Thyroid gland (tissue), 4 donors: Measurements from ENCODE around the gene MNX1. TPM values are rescaled to one million over a fixed set of nuclear protein-coding genes. Genes with fewer than 3 reads are reported as not detected.

Experiments used
- DNase-seq, 2 donors: peaks; one replicate each; pipeline ENCODE4 v3.0.0-alpha.2; 2019
- H3K27ac ChIP-seq, 3 donors: fragments of 200-600 bp; sonication (generic); 1 replicate in 2 of 3; 2 replicates in 1 of 3; pipeline ENCODE4 v1.5.1; 2016 to 2019; ENCODE audit warnings: mild to moderate bottlenecking in 1 of 3, moderate library complexity in 1 of 3
- H3K27me3 ChIP-seq: fragments of 200-600 bp; sonication (generic); one replicate; pipeline ENCODE4 v1.5.1; 2019
- H3K36me3 ChIP-seq, 2 donors: fragments of 200-600 bp; sonication (generic); one replicate each; pipeline ENCODE4 v1.5.1; 2016 to 2019
- H3K4me1 ChIP-seq, 2 donors: fragments of 200-600 bp; sonication (generic); one replicate each; pipeline ENCODE4 v1.5.1; 2017 to 2019
- H3K4me3 ChIP-seq, 3 donors: fragments of 200-600 bp; sonication (generic); replicated peaks in 1 of 3; 1 replicate in 2 of 3; 2 replicates in 1 of 3; pipeline ENCODE4 v1.5.1; 2016; ENCODE audit warnings: mild to moderate bottlenecking in 1 of 3
- H3K9me3 ChIP-seq: fragments of 200-600 bp; sonication (generic); one replicate; pipeline ENCODE4 v1.5.1; 2017
- POLR2A ChIP-seq, 2 donors: fragments of 450-650 bp; IDR thresholded peaks; one replicate each; pipeline ENCODE4 v1.6.1; 2017; ENCODE audit warnings: antibody characterized with exemption in 2 of 2, mild to moderate bottlenecking in 2 of 2, moderate library complexity in 1 of 2
- WGBS, 2 donors: methylation state at CpG; one replicate each; pipeline ENCODE4 v1.1.5; 2017; 5-methylcytosine and 5-hydroxymethylcytosine counted together
- intact Hi-C: fragments of 100-400 bp; cut with DNase I; formaldehyde crosslinking; loops from one replicate; pipeline ENCODE4 v1.15.1; 2023
- total RNA-seq, 4 donors: library from RNA; depleted of rRNA; stranded (reverse); fragments of >200 nt; gene quantifications; one replicate each; pipeline ENCODE4 v1.2.3, GENCODE V29; 2016
- TF ChIP-seq, protein P1 (sequence below), 6 experiments: fragments of 200-600 bp in 3 of 6; fragments of 450-650 bp in 3 of 6; sonication (generic) in 3 of 6; IDR thresholded peaks; one replicate each; pipeline ENCODE4 v1.5.1; 2016 to 2019; ENCODE audit warnings: antibody characterized with exemption in 6 of 6, mild to moderate bottlenecking in 2 of 6, inconsistent platforms in 1 of 6, moderate library complexity in 1 of 6

The MNX1 gene
- total RNA-seq, 4 donors from 2014 or later, result not detected

DNA sequence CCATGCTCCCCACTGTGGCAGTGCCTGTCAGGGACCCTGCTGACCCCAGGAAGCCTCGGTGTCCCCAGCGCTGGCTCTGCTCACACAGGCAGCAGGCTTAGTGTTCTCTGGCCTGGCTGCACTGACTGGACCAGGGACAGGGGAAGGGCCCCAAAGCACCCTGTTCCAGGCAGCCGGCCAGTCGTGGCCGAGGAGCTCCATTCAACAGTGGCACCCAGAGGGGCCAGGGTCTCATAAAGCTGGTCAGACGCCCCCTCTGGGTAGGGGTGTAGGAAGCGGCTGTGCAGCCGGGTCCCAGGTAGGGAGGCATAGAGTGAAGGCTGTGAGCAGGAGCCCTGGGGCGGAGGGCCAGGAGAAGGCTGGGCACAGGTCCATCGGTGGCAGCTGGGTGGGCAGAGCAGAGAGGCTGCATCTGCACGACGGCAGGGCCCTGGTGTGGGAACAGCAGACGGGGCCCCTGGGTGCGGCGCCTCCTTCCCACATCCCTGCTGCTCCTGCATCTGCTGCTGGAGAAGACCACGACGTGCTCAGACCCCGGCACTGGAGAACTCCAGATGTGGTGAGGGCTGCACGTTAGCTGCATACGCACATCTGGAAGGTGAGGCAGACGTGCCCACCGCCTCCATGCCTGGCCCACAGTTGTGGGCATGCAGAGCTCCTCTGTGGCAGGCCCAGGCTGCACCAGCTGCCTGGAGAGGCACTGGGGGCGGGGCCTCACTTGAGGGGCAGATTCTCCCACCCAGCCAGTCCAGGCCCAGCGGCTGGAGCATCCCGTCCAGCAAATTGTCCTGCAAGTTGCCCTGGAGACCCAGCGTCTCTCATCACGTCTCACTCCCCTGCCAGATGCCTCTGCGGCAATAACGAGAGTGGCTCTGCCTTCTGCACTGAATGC lies 25.1 kb downstream of the MNX1 start:
- DNase-seq, result no peak
- no peak overlapping the region for H3K27ac ChIP-seq
- intact Hi-C loops, result no loop called here
- no peaks in the 10 kb centered on the region for H3K27me3 ChIP-seq
- H3K9me3 ChIP-seq, result no peaks in the 10 kb centered on the region
- H3K4me3 ChIP-seq, result no peak overlapping the region
- WGBS, 2 donors, result 81 to 91% methylated on average over 18 to 25 of the region's 29 CpGs
- TF ChIP-seq POLR2A (IDR thresholded peaks at IDR 0.05), result no peak
- TF ChIP-seq, protein P1, sequence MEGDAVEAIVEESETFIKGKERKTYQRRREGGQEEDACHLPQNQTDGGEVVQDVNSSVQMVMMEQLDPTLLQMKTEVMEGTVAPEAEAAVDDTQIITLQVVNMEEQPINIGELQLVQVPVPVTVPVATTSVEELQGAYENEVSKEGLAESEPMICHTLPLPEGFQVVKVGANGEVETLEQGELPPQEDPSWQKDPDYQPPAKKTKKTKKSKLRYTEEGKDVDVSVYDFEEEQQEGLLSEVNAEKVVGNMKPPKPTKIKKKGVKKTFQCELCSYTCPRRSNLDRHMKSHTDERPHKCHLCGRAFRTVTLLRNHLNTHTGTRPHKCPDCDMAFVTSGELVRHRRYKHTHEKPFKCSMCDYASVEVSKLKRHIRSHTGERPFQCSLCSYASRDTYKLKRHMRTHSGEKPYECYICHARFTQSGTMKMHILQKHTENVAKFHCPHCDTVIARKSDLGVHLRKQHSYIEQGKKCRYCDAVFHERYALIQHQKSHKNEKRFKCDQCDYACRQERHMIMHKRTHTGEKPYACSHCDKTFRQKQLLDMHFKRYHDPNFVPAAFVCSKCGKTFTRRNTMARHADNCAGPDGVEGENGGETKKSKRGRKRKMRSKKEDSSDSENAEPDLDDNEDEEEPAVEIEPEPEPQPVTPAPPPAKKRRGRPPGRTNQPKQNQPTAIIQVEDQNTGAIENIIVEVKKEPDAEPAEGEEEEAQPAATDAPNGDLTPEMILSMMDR (IDR thresholded peaks at IDR 0.05), result no peak
- H3K36me3 ChIP-seq, result no peaks in the 10 kb centered on the region
- no peaks in the 10 kb centered on the region for H3K4me1 ChIP-seq

DNA sequence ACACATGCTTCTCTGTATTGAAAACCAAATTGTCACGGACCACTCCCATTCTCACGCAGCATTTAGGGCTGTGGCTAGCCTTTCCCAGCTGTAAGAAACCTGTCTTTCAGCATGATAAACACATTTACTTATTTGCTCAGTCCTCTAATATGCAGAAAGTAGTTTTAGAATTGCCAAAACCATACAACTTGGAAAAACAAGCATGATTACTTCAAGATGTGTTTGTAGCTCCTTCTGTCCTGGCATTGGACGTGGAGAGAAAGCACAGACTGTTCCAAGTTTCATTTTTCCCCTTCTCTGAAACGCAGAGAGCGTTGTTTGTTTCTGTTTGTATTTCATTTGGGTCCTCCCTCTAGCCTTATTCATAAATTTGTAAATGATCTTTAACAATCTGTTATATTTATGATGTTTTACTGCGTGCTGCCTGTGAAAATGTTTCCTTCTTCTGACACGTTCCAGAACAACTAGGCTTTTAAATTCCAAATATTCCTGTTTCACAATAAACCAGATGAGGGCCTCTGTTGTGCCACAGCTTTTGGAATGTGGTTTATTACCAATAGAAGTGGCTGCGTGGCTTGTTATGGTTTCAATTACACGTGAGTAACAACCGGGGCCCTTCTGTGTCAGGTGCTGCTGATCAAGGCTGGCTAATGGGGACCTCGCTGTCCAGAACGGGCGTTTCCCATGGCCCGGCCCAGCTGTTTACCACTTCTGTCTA lies 26.1 kb downstream of the MNX1 start:
- 79 to 83% methylated on average over 14 of the region's 14 CpGs for WGBS, 2 donors
- H3K4me1 ChIP-seq, result no peaks in the 10 kb centered on the region
- intact Hi-C loops, result no loop called here
- no peak for DNase-seq
- TF ChIP-seq, protein P1 (IDR thresholded peaks at IDR 0.05), result no peak
- no peak for TF ChIP-seq POLR2A (IDR thresholded peaks at IDR 0.05)
- no peak overlapping the region for H3K4me3 ChIP-seq
- no peak overlapping the region for H3K27ac ChIP-seq
- H3K27me3 ChIP-seq, result no peaks in the 10 kb centered on the region
- no peaks in the 10 kb centered on the region for H3K9me3 ChIP-seq
- H3K36me3 ChIP-seq, result no peaks in the 10 kb centered on the region

DNA sequence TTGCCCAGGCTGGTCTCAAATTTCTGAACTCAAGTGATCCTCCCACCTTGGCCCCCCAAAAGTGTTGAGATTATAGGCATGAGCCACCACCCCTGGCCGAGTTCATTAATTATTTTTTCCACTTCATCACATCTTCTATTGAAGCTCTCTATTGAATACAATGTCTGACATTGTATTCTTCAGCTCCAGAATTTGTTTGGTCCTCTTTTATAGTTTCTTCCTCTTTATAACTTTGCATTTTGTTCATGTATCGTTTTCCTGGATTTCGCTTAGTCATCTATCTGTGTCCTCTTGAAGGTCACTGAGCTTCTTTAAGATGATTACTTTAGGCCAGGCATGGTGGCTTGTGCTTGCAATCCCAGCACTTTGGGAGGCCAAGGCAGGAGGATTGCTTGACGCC lies 30.8 kb downstream of the MNX1 start:
- Histone ChIP-seq H3K36me3 (no peaks in the 10 kb centered on the region), H3K4me1 (no peaks in the 10 kb centered on the region), H3K4me3 (no peak overlapping the region), H3K27ac (no peak overlapping the region), H3K27me3 (no peaks in the 10 kb centered on the region), H3K9me3 (no peaks in the 10 kb centered on the region)
- no peak for DNase-seq
- intact Hi-C loops, result no loop called here
- TF ChIP-seq POLR2A (IDR thresholded peaks at IDR 0.05), result no peak
- TF ChIP-seq, protein P1 (IDR thresholded peaks at IDR 0.05), result no peak
- 93 to 95% methylated on average over 4 of the region's 4 CpGs for WGBS, 2 donors

DNA sequence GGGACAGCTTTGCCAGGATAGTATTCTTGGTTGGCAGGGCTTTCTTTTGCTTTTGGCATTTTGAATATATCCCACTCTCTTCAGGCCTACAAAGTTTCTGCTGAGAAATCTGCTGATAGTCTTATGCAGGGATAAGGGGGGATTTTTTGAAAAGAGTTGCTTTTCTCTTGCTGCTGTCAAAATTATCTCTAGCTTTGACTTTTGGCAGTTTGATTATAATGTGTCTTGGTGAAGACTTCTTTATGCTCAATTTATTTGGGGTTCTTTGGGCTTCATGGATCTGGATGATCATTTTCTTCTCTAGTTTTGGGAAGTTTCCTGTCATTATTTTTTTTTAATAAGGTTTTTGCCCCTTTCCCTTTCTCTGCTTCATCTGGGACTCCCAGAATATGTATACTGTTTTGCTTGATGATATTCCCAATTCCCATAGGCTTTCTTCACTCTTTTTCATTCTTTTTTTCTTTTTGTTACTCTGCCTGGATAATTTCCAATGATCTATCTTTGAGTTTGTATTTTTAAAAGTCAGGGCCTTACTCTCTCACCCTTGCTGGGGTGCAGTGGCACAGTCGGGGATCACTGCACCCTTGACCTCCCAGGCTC lies 31.4 kb downstream of the MNX1 start:
- no peak overlapping the region for H3K4me3 ChIP-seq
- WGBS, 2 donors, result 91 to 100% methylated on average over 1 of the region's 1 CpG

More for the DNA sequence above, 31.4 kb downstream of the MNX1 start:
- intact Hi-C loops, result no loop called here
- Histone ChIP-seq H3K27me3 (no peaks in the 10 kb centered on the region), H3K36me3 (no peaks in the 10 kb centered on the region), H3K9me3 (no peaks in the 10 kb centered on the region), H3K4me1 (no peaks in the 10 kb centered on the region), H3K27ac (no peak overlapping the region)
- DNase-seq, result no peak
- TF ChIP-seq, protein P1 (IDR thresholded peaks at IDR 0.05), result no peak
- TF ChIP-seq POLR2A (IDR thresholded peaks at IDR 0.05), result no peak
